Keratinocyte (primary cell): Measurements from ENCODE around the gene PRAMEF17. TPM values are rescaled to one million over a fixed set of nuclear protein-coding genes. Genes with fewer than 3 reads are reported as not detected.
"Not testable (repeated sequence)": the region's sequence is repeated elsewhere in the genome, so short reads cannot be mapped to it uniquely, and the experiment has no call there.

Source experiments
- DNase-seq: peaks from one replicate; pipeline ENCODE4 v3.0.0-alpha.2; 2011; ENCODE audit warnings: low read depth, missing footprints, low spot score
- FAIRE-seq: peaks from 2 replicates; lab custom pipeline; 2011; peaks lifted over from hg19 to GRCh38; lab: Jason Lieb, UNC
- H2AFZ ChIP-seq: 2 replicates; pipeline ENCODE4 v1.6.0; 2012; ENCODE audit warnings: low read length, control low read depth, inconsistent platforms; ENCODE audit not compliant: control insufficient read depth
- H3K27ac ChIP-seq: 2 replicates; pipeline ENCODE4 v1.5.1; 2011; ENCODE audit warnings: low read length; ENCODE audit not compliant: control insufficient read depth, insufficient read depth
- H3K27me3 ChIP-seq: 3 replicates; pipeline ENCODE4 v1.6.0; 2011; ENCODE audit warnings: low read length; ENCODE audit not compliant: control insufficient read depth, insufficient read depth; ENCODE audit errors: extremely low read depth
- H3K36me3 ChIP-seq, 2 experiments: 2 replicates in 1 of 2; 3 replicates in 1 of 2; pipeline ENCODE4 v1.5.1; 2011; ENCODE audit warnings: low read length in 2 of 2, mild to moderate bottlenecking in 1 of 2; ENCODE audit not compliant: control insufficient read depth in 2 of 2, insufficient read depth in 2 of 2; ENCODE audit errors: extremely low read depth in 1 of 2
- H3K4me1 ChIP-seq: 3 replicates; pipeline ENCODE4 v1.5.1; 2011; ENCODE audit warnings: low read length; ENCODE audit not compliant: control insufficient read depth, insufficient read depth; ENCODE audit errors: extremely low read depth
- H3K4me2 ChIP-seq: 3 replicates; pipeline ENCODE4 v1.6.0; 2011; ENCODE audit warnings: low read depth, low read length; ENCODE audit not compliant: control insufficient read depth, insufficient read depth; ENCODE audit errors: extremely low read depth
- H3K4me3 ChIP-seq, 3 experiments: fragments of 200-600 bp in 1 of 3; sonication (generic) in 1 of 3; 2 replicates in 2 of 3; 3 replicates in 1 of 3; pipeline ENCODE4 v1.5.1; 2011 to 2016; ENCODE audit warnings: low read length in 3 of 3, mild to moderate bottlenecking in 3 of 3, control low read depth in 2 of 3, inconsistent platforms in 1 of 3, low read depth in 1 of 3, mixed read lengths in 1 of 3, mixed run types in 1 of 3, moderate library complexity in 1 of 3; ENCODE audit not compliant: control insufficient read depth in 2 of 3, insufficient read depth in 2 of 3; ENCODE audit errors: extremely low read depth in 1 of 3
- H3K79me2 ChIP-seq: 2 replicates; pipeline ENCODE4 v1.6.0; 2012; ENCODE audit warnings: low read length; ENCODE audit not compliant: control insufficient read depth, insufficient read depth
- H3K9ac ChIP-seq: 3 replicates; pipeline ENCODE4 v1.6.0; 2011; ENCODE audit warnings: low read length; ENCODE audit not compliant: control insufficient read depth, insufficient read depth; ENCODE audit errors: extremely low read depth
- H3K9me1 ChIP-seq: 3 replicates; pipeline ENCODE4 v1.6.0; 2011; ENCODE audit warnings: low read length; ENCODE audit not compliant: control insufficient read depth, insufficient read depth; ENCODE audit errors: extremely low read depth
- H3K9me3 ChIP-seq: 2 replicates; pipeline ENCODE4 v1.5.1; 2012; ENCODE audit warnings: low read depth, low read length; ENCODE audit not compliant: control insufficient read depth
- H4K20me1 ChIP-seq: 3 replicates; pipeline ENCODE4 v1.6.0; 2011; ENCODE audit warnings: low read length; ENCODE audit not compliant: control insufficient read depth, insufficient read depth; ENCODE audit errors: extremely low read depth
- CTCF ChIP-seq, 3 experiments: IDR thresholded peaks in 1 of 3; conservative IDR thresholded peaks in 1 of 3; optimal IDR thresholded peaks in 1 of 3; 2 replicates in 2 of 3; 3 replicates in 1 of 3; pipeline versions ENCODE3 to v1.5.1; 2011; ENCODE audit warnings: low read length in 3 of 3, mild to moderate bottlenecking in 3 of 3, moderate library complexity in 2 of 3, control low read depth in 1 of 3, inconsistent platforms in 1 of 3; ENCODE audit not compliant: insufficient read depth in 2 of 3; ENCODE audit errors: extremely low read depth in 1 of 3
- EZH2 ChIP-seq: IDR thresholded peaks from one replicate; pipeline ENCODE4 v1.6.1; 2012; ENCODE audit warnings: inconsistent platforms, mild to moderate bottlenecking, low read length, moderate library complexity
- dilution Hi-C: fragments of 300-500 bp; cut with MboI; formaldehyde crosslinking; loops from one replicate; pipeline ENCODE4 v1.7.0; 2020; ENCODE audit warnings: low sequenced_read_pairs; ENCODE audit not compliant: extremely low pct_ligation_motif_present
- polyA plus RNA-seq, 5 experiments: library from polyadenylated mRNA; depleted of rRNA in 3 of 5; stranded (reverse) in 3 of 5; stranded (forward) in 1 of 5; unstranded in 1 of 5; fragments of >200 nt; gene quantifications; 1 replicate in 1 of 5; 2 replicates in 3 of 5; 3 replicates in 1 of 5; pipeline versions ENCODE4 v1.2.1 to v1.2.3, GENCODE V29; 2011 to 2012; ENCODE audit warnings: missing spikeins in 2 of 5, low read depth in 1 of 5, low replicate concordance in 1 of 5

PRAMEF17 gene
- polyA plus RNA-seq, 1 donor (not counting 4 experiments of a cell fraction or from before 2014, with no cell fraction given) = not detected

- H3K27ac ChIP-seq = no peak overlapping the region
- no peaks in the 10 kb centered on the region for H3K79me2 ChIP-seq
- no peak overlapping the region for H3K4me3 ChIP-seq
- H3K4me2 ChIP-seq = no peak overlapping the region
- FAIRE-seq (no peak), DNase-seq (no peak)
- H2AFZ ChIP-seq = no peak overlapping the region
- H3K9me3 ChIP-seq = no peaks in the 10 kb centered on the region
- H3K27me3 ChIP-seq = no peaks in the 10 kb centered on the region
- dilution Hi-C loops = no loop called here
- no peak for TF ChIP-seq CTCF (optimal IDR thresholded peaks at IDR 0.05 in 1 of 3, IDR thresholded peaks at IDR 0.05 in 1 of 3, conservative IDR thresholded peaks at IDR 0.05 in 1 of 3; ENCODE audit: extremely low read depth in 1 of 3, insufficient read depth in 2 of 3, low read length in 3 of 3)
- no peak for TF ChIP-seq EZH2
- no peaks in the 10 kb centered on the region for H4K20me1 ChIP-seq
- H3K36me3 ChIP-seq = no peaks in the 10 kb centered on the region
- H3K9ac ChIP-seq = no peak overlapping the region
- no peaks in the 10 kb centered on the region for H3K9me1 ChIP-seq
- H3K4me1 ChIP-seq = no peaks in the 10 kb centered on the region
Measured at GRCh38 chr1:13430495-13430894, 41.1 kb downstream of the PRAMEF17 start.

- Histone ChIP-seq H3K4me1 (no peaks in the 10 kb centered on the region), H3K9me1 (no peaks in the 10 kb centered on the region), H3K27ac (no peak overlapping the region), H3K27me3 (no peaks in the 10 kb centered on the region), H2AFZ (no peak overlapping the region), H3K4me2 (no peak overlapping the region), H3K9me3 (no peaks in the 10 kb centered on the region), H3K9ac (no peak overlapping the region), H4K20me1 (no peaks in the 10 kb centered on the region), H3K4me3 (no peak overlapping the region), H3K36me3 (no peaks in the 10 kb centered on the region), H3K79me2 (no peaks in the 10 kb centered on the region)
- TF ChIP-seq EZH2 = no peak
- no peak for TF ChIP-seq CTCF (optimal IDR thresholded peaks at IDR 0.05 in 1 of 3, IDR thresholded peaks at IDR 0.05 in 1 of 3, conservative IDR thresholded peaks at IDR 0.05 in 1 of 3; ENCODE audit: extremely low read depth in 1 of 3, insufficient read depth in 2 of 3, low read length in 3 of 3)
- dilution Hi-C loops = no loop called here
- no peak for DNase-seq
- FAIRE-seq = no peak
Measured at GRCh38 chr1:13432251-13432650, 42.8 kb downstream of the PRAMEF17 start.

- H3K27me3 ChIP-seq, H3K79me2 ChIP-seq, H3K9me1 ChIP-seq, H3K9me3 ChIP-seq, H3K4me2 ChIP-seq, H3K4me1 ChIP-seq, H3K4me3 ChIP-seq, H2AFZ ChIP-seq, H4K20me1 ChIP-seq, dilution Hi-C loops, FAIRE-seq, DNase-seq, H3K36me3 ChIP-seq, H3K9ac ChIP-seq, H3K27ac ChIP-seq: not testable (repeated sequence)
Measured at GRCh38 chr1:13433694-13434358, 44.4 kb downstream of the PRAMEF17 start.
